ENCODE results near the gene GPRC5C. TPM values are rescaled to one million over a fixed set of nuclear protein-coding genes. Genes with fewer than 3 reads are reported as not detected.
"Not testable (repeated sequence)": the region's sequence is repeated elsewhere in the genome, so short reads cannot be mapped to it uniquely, and the experiment has no call there.

The GPRC5C gene
- polyA plus RNA-seq, 2 of the 4 experiments (the other 2 are of a cell fraction) = 36.5 to 49.2 TPM

DNA sequence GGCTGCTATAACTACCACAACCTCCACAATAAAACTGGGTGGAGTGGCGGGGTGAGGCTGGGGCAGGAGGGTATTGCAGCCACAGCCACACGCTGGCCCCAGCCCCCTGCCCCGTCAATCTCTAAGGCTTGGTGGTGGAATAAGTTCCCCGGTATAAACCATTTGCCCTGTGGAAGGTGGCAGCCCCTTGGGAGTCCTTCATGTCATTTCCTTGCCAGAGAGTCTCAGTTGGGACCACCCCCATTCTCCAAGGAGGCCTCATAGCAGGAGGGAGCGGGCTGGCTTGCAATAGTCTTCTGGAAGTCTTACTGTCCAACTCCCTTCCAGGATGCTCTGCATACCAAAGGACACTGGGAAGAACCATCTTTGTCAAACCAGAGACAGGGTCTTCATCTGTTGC, 54.0 kb downstream of the GPRC5C start:
- CTCF ChIA-PET = interaction anchor here (0.5 to 5.0 kb wide), 7 partner anchors 8 to 118 kb away, joined by 3 to 36 read pairs (median 14); partner anchors contain the start of gene CD300LD
- H3K27ac ChIP-seq = no peak overlapping the region
- POLR2A ChIA-PET = no interaction called here
- H3K4me1 ChIP-seq = no peaks in the 10 kb centered on the region
- no peak for TF ChIP-seq HES2 (IDR thresholded peaks at IDR 0.05)
- TF ChIP-seq CHD4 (IDR thresholded peaks at IDR 0.05; ENCODE audit: borderline replicate concordance) = no peak
- TF ChIP-seq HOXB13 (CRISPR knock-in tag; IDR thresholded peaks at IDR 0.05; ENCODE audit: low read depth) = no peak
- TF ChIP-seq, protein P1, sequence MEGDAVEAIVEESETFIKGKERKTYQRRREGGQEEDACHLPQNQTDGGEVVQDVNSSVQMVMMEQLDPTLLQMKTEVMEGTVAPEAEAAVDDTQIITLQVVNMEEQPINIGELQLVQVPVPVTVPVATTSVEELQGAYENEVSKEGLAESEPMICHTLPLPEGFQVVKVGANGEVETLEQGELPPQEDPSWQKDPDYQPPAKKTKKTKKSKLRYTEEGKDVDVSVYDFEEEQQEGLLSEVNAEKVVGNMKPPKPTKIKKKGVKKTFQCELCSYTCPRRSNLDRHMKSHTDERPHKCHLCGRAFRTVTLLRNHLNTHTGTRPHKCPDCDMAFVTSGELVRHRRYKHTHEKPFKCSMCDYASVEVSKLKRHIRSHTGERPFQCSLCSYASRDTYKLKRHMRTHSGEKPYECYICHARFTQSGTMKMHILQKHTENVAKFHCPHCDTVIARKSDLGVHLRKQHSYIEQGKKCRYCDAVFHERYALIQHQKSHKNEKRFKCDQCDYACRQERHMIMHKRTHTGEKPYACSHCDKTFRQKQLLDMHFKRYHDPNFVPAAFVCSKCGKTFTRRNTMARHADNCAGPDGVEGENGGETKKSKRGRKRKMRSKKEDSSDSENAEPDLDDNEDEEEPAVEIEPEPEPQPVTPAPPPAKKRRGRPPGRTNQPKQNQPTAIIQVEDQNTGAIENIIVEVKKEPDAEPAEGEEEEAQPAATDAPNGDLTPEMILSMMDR (IDR thresholded peaks at IDR 0.05) = no peak
- no peak for TF ChIP-seq ATOH8 (CRISPR knock-in tag; IDR thresholded peaks at IDR 0.05; ENCODE audit: low read depth)
- TF ChIP-seq NFE2L2 (conservative IDR thresholded peaks at IDR 0.05; ENCODE audit: low read length) = no peak
- no peak for TF ChIP-seq GATA3 (IDR thresholded peaks at IDR 0.05; ENCODE audit: borderline replicate concordance)
- FAIRE-seq (no peak), ATAC-seq (no peak), DNase-seq (ENCODE audit: low read depth in 1 of 2, low spot score in 1 of 2) (no peak)
- 54% methylated on average over 5 of the region's 5 CpGs for WGBS (ENCODE audit: missing lambda C conversion rate)
- H3K4me3 ChIP-seq = no peak overlapping the region
- H3K9me3 ChIP-seq = no peaks in the 10 kb centered on the region; the same call in 2 of the 3 replicates
- H3K4me2 ChIP-seq = no peak overlapping the region

DNA sequence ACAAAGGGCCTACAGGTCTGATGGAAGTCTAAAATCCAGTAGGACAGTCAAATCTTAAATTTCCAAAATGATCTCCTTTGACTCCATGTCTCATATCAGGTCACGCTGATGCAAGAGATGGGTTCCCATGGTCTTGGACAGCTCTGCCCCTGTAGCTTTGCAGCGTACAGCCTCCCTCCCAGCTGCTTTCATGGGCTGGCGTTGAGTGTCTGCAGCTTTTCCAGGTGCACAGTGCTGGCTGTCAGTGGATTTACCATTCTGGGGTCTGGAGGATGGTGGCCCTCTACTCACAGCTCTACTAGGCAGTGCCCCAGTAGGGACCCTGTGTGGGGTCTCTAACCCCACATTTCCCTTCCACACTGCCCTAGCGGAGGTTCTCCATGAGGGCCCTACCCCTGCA, 56.4 kb downstream of the GPRC5C start:
- DNase-seq (ENCODE audit: low read depth in 1 of 2, low spot score in 1 of 2); H3K27ac ChIP-seq; H3K4me1 ChIP-seq; ATAC-seq; H3K4me2 ChIP-seq; H3K4me3 ChIP-seq; H3K9me3 ChIP-seq; POLR2A ChIA-PET; FAIRE-seq: not testable (repeated sequence)
- 51% methylated on average over 4 of the region's 4 CpGs for WGBS (ENCODE audit: missing lambda C conversion rate)
- CTCF ChIA-PET = interaction anchor here (0.7 to 3.2 kb wide), 14 partner anchors 9 to 190 kb away, joined by 3 to 17 read pairs (median 4); no protein-coding TSS in a partner anchor

- CTCF ChIA-PET = interaction anchor here (0.6 to 13.2 kb wide), 10 partner anchors 19 to 291 kb away, joined by 3 to 138 read pairs (median 5); partner anchors contain the start of gene GPR142
- Histone ChIP-seq H3K4me1 (no peaks in the 10 kb centered on the region), H3K4me2 (no peak overlapping the region), H3K27ac (no peak overlapping the region), H3K4me3 (no peak overlapping the region), H3K9me3 (no peaks in the 10 kb centered on the region; the same call in 2 of the 3 replicates)
- DNase-seq (ENCODE audit: low read depth in 1 of 2, low spot score in 1 of 2) (no peak), ATAC-seq (no peak), FAIRE-seq (no peak)
- WGBS (ENCODE audit: missing lambda C conversion rate) = 50% methylated on average over 9 of the region's 9 CpGs
- POLR2A ChIA-PET = no interaction called here
- TF ChIP-seq TP53 (CRISPR knock-in tag; IDR thresholded peaks at IDR 0.05) = no peak
- TF ChIP-seq, protein P1 (IDR thresholded peaks at IDR 0.05) = no peak
- TF ChIP-seq JUN (IDR thresholded peaks at IDR 0.05) = no peak
- no peak for TF ChIP-seq CBX8 (IDR thresholded peaks at IDR 0.05)
- no peak for TF ChIP-seq NPAS2 (CRISPR knock-in tag; IDR thresholded peaks at IDR 0.05; ENCODE audit: borderline replicate concordance)
- no peak for TF ChIP-seq REST (IDR thresholded peaks at IDR 0.05)
- no peak for TF ChIP-seq ZC3H11A (IDR thresholded peaks at IDR 0.05)
- TF ChIP-seq, protein P2, sequence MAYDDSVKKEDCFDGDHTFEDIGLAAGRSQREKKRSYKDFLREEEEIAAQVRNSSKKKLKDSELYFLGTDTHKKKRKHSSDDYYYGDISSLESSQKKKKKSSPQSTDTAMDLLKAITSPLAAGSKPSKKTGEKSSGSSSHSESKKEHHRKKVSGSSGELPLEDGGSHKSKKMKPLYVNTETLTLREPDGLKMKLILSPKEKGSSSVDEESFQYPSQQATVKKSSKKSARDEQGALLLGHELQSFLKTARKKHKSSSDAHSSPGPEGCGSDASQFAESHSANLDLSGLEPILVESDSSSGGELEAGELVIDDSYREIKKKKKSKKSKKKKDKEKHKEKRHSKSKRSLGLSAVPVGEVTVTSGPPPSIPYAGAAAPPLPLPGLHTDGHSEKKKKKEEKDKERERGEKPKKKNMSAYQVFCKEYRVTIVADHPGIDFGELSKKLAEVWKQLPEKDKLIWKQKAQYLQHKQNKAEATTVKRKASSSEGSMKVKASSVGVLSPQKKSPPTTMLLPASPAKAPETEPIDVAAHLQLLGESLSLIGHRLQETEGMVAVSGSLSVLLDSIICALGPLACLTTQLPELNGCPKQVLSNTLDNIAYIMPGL (CRISPR knock-in tag; IDR thresholded peaks at IDR 0.05; ENCODE audit: borderline replicate concordance) = no peak
- TF ChIP-seq ESRRA (IDR thresholded peaks at IDR 0.05; ENCODE audit: borderline replicate concordance, low read length) = no peak
- TF ChIP-seq POLR2AphosphoS2 (conservative IDR thresholded peaks at IDR 0.05; ENCODE audit: low read length) = no peak
- no peak for TF ChIP-seq HOXA7 (CRISPR knock-in tag; IDR thresholded peaks at IDR 0.05)
- TF ChIP-seq, protein P3, sequence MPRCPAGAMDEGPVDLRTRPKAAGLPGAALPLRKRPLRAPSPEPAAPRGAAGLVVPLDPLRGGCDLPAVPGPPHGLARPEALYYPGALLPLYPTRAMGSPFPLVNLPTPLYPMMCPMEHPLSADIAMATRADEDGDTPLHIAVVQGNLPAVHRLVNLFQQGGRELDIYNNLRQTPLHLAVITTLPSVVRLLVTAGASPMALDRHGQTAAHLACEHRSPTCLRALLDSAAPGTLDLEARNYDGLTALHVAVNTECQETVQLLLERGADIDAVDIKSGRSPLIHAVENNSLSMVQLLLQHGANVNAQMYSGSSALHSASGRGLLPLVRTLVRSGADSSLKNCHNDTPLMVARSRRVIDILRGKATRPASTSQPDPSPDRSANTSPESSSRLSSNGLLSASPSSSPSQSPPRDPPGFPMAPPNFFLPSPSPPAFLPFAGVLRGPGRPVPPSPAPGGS (IDR thresholded peaks at IDR 0.05) = no peak
- no peak for TF ChIP-seq KDM1A (IDR thresholded peaks at IDR 0.05; ENCODE audit: low read depth)
- no peak for TF ChIP-seq HEYL (CRISPR knock-in tag; IDR thresholded peaks at IDR 0.05)
These were observed 58.8 kb downstream of the GPRC5C start for GRCh38 chr17:74490716-74491115.
